GM12801 (cell line): Measurements from ENCODE around the gene NT5DC3.

Experiments
- CTCF ChIP-seq: IDR thresholded peaks from one replicate; pipeline ENCODE4 v1.5.1; 2011; ENCODE audit warnings: control low read depth; ENCODE audit not compliant: insufficient read length; ENCODE audit errors: extremely low read depth

NT5DC3 gene

GRCh38 chr12:103734863-103735262 lies 106.2 kb downstream of the NT5DC3 start:
- no peak for TF ChIP-seq CTCF

- no peak for TF ChIP-seq CTCF
Observed at GRCh38 chr12:103731539-103731938, 109.5 kb downstream of the NT5DC3 start.

DNA sequence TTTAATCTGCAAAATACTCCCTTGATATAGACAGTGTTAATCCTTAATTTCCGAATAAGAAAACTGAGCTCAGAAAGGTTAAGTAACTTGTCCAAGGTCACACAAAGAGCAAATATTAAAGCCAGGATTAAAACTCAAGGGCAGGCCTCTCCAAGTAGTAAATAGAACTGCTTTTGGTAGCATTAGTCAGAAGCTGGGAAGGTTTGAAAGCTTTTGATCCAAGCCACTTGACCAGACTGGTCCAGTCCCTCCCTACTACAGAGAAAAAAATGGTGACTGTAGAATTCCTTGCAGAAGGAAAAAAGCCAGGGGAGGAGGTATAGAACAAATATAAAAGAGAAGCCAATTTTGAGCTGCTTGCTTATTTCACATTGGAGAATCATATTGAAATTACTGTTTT lies 111.5 kb downstream of the NT5DC3 start:
- TF ChIP-seq CTCF, result no peak

DNA sequence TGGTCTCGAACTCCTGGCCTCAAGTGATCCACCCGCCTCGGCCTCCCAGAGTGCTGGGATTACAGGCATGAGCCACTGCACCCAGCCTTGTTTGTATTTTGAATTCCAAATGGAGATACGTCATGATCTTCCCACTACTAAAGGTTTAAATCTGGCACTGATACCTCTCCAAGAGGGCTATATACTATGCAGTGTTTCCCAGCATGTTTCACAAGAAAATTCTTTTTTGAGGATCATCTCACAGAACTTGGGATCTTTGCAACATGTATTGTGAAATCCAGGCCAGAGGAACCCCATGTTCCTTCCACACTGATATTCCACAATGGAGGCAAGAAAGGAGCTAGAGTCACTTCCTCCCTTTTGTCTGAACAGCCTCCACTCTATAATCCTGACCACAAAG lies 112.7 kb downstream of the NT5DC3 start:
- TF ChIP-seq CTCF, result no peak

DNA sequence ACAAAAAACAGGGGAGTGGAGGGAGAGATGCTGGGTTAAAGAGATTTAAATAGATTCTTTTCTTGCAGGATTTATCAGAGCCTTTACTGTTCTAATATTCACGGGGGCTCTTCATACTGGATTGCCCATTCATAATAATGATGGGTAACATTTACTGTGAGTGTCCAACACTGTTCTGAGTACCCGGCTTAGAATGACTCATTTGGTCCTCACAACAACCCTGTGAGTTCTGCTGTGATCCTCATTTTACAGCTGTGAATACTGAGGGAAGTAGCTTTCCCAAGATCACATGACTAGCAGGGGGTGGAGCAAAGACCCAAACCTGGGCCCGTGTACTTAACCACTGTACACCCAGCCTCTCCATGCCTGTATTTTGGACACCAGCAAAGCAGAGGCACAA lies 113.4 kb downstream of the NT5DC3 start:
- no peak for TF ChIP-seq CTCF

DNA sequence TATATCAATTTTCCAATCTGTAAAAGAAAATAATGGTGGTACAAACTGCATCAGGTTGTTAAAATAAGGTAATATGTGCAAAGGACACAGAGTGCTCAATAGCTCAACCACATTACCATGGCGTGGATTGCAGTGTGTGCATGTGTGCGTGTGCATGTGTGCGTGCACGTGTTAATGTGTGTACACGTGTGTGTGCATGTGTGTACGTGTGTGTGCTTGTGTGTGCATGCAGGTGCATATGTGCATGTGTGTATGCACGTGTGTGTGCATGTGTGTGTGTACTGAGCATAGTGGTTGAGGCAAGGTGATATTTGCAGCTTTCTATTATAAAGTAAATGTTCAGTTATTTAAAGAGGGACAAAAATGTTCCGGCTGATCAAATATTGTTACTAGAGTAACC lies 115.6 kb downstream of the NT5DC3 start:
- no peak for TF ChIP-seq CTCF
